ENCODE measurements around the gene IL27RA.

DNA sequence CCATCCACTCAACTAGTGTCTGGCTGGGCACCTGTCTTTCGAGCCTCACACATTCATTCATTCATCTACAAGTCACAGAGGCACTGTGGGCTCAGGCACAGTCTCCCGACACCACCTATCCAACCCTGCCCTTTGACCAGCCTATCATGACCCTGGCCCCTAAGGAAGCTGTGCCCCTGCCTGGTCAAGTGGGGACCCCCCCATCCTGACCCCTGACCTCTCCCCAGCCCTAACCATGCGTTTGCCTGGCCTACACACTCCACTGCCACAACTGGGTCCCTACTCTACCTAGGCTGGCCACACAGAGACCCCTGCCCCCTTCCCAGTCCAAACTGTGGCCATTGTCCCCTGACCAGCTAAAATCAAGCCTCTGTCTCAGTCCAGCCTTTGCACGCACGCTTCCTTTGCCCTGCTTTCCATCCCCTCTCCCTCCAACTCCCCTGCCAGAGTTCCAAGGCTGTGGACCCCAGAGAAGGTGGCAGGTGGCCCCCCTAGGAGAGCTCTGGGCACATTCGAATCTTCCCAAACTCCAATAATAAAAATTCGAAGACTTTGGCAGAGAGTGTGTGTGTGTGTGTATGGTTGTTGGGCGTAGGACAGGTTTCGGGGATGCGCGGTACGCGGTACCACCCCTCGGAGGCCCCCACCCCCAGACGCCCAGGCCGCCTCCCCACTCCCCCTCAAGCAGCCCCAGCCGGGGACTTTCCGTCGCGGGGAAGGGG is 404 bp upstream of the IL27RA start:
- TF ChIP-seq, protein P1, sequence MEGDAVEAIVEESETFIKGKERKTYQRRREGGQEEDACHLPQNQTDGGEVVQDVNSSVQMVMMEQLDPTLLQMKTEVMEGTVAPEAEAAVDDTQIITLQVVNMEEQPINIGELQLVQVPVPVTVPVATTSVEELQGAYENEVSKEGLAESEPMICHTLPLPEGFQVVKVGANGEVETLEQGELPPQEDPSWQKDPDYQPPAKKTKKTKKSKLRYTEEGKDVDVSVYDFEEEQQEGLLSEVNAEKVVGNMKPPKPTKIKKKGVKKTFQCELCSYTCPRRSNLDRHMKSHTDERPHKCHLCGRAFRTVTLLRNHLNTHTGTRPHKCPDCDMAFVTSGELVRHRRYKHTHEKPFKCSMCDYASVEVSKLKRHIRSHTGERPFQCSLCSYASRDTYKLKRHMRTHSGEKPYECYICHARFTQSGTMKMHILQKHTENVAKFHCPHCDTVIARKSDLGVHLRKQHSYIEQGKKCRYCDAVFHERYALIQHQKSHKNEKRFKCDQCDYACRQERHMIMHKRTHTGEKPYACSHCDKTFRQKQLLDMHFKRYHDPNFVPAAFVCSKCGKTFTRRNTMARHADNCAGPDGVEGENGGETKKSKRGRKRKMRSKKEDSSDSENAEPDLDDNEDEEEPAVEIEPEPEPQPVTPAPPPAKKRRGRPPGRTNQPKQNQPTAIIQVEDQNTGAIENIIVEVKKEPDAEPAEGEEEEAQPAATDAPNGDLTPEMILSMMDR (IDR thresholded peaks at IDR 0.05) = no peak
- no peak for TF ChIP-seq POLR2A (IDR thresholded peaks at IDR 0.05)

Data from stomach (tissue), 4 donors.